HEK293 (cell line): ENCODE measurements around the gene BNC1.

Experiments used
- CTCF ChIA-PET: fragments of 350-600 bp; formaldehyde crosslinking; extraction: SDS; loops from one replicate; lab custom pipeline; 2021; ENCODE audit warnings: antibody characterized with exemption; lab: Yijun Ruan, JAX
- POLR2A ChIA-PET: fragments of 300-600 bp; formaldehyde crosslinking; extraction: SDS; loops from one replicate; lab custom pipeline; 2020; ENCODE audit warnings: antibody characterized with exemption, inconsistent platforms; lab: Yijun Ruan, JAX
- H3K27ac ChIP-seq: fragments of 200-500 bp; sonication (Bioruptor generic); 2 replicates; pipeline ENCODE4 v1.5.1; 2014; ENCODE audit warnings: low read depth, low read length, control low read depth, inconsistent platforms; ENCODE audit errors: extremely low read depth
- H3K36me3 ChIP-seq, 2 experiments: fragments of 200-500 bp in 1 of 2; sonication (Bioruptor generic) in 1 of 2; 1 replicate in 1 of 2; 2 replicates in 1 of 2; pipeline ENCODE4 v1.5.1; 2014 to 2017; ENCODE audit warnings: inconsistent platforms in 2 of 2, low read length in 2 of 2; ENCODE audit not compliant: control insufficient read depth in 2 of 2, insufficient read depth in 1 of 2
- H3K4me1 ChIP-seq: fragments of 200-500 bp; sonication (Bioruptor generic); 2 replicates; pipeline ENCODE4 v1.5.1; 2014; ENCODE audit warnings: mild to moderate bottlenecking, low read length, inconsistent platforms; ENCODE audit not compliant: control insufficient read depth, insufficient read depth
- H3K4me3 ChIP-seq: 2 replicates; pipeline ENCODE4 v1.5.1; 2011; ENCODE audit warnings: low read depth, mild to moderate bottlenecking, control low read depth, low read length, moderate library complexity
- H3K9me3 ChIP-seq: fragments of 200-500 bp; sonication (Bioruptor generic); 2 replicates; pipeline ENCODE4 v1.5.1; 2014; ENCODE audit warnings: low read depth, low read length, inconsistent platforms; ENCODE audit not compliant: control insufficient read depth, insufficient read depth
- KLF1 ChIP-seq: fragments of 450-650 bp; formaldehyde crosslinking; IDR thresholded peaks from 2 replicates; pipeline ENCODE4 v1.5.1; 2016; ENCODE audit warnings: missing biosample characterization, missing genetic modification characterization
- PRDM10 ChIP-seq: fragments of 450-650 bp; formaldehyde crosslinking; IDR thresholded peaks from 2 replicates; pipeline ENCODE4 v1.5.1; 2016; ENCODE audit warnings: missing biosample characterization, missing genetic modification characterization
- SETDB1 ChIP-seq: IDR thresholded peaks from one replicate; pipeline ENCODE4 v1.6.1; 2017; ENCODE audit warnings: mild to moderate bottlenecking, low read length, moderate library complexity, mixed read lengths; ENCODE audit not compliant: insufficient read length
- SP3 ChIP-seq: fragments of 450-650 bp; formaldehyde crosslinking; IDR thresholded peaks from 2 replicates; pipeline ENCODE4 v1.5.1; 2016; ENCODE audit warnings: missing biosample characterization, missing genetic modification characterization
- TSHZ1 ChIP-seq: fragments of 450-650 bp; formaldehyde crosslinking; IDR thresholded peaks from 2 replicates; pipeline ENCODE4 v1.5.1; 2016; ENCODE audit warnings: missing biosample characterization, missing genetic modification characterization, borderline replicate concordance
- ZBTB26 ChIP-seq: fragments of 450-650 bp; formaldehyde crosslinking; optimal IDR thresholded peaks from 2 replicates; pipeline ENCODE3; 2016; ENCODE audit warnings: missing biosample characterization, mild to moderate bottlenecking, missing genetic modification characterization
- ZEB2 ChIP-seq: fragments of 450-650 bp; formaldehyde crosslinking; IDR thresholded peaks from 2 replicates; pipeline ENCODE4 v1.5.1; 2016; ENCODE audit warnings: missing biosample characterization, missing genetic modification characterization
- ZNF19 ChIP-seq: fragments of 450-650 bp; formaldehyde crosslinking; IDR thresholded peaks from 2 replicates; pipeline ENCODE4; 2016; ENCODE audit warnings: missing biosample characterization, missing genetic modification characterization, low read depth
- ZNF214 ChIP-seq: fragments of 450-650 bp; formaldehyde crosslinking; IDR thresholded peaks from 2 replicates; pipeline ENCODE4 v1.5.1; 2017; ENCODE audit warnings: missing biosample characterization, mild to moderate bottlenecking, missing genetic modification characterization, borderline replicate concordance
- ZNF223 ChIP-seq: fragments of 450-650 bp; formaldehyde crosslinking; IDR thresholded peaks from 2 replicates; pipeline ENCODE4 v1.5.1; 2016; ENCODE audit warnings: missing biosample characterization, missing genetic modification characterization
- ZNF311 ChIP-seq: fragments of 450-650 bp; formaldehyde crosslinking; IDR thresholded peaks from 2 replicates; pipeline ENCODE4 v1.5.1; 2017; ENCODE audit warnings: missing biosample characterization, missing genetic modification characterization, borderline replicate concordance
- ZNF335 ChIP-seq: fragments of 450-650 bp; formaldehyde crosslinking; conservative IDR thresholded peaks from 2 replicates; pipeline ENCODE4 v1.5.1; 2016; ENCODE audit warnings: missing biosample characterization, missing genetic modification characterization
- ZNF354C ChIP-seq: fragments of 450-650 bp; formaldehyde crosslinking; IDR thresholded peaks from 2 replicates; pipeline ENCODE4 v1.5.1; 2016; ENCODE audit warnings: missing biosample characterization, missing genetic modification characterization, low read depth, borderline replicate concordance
- ZNF529 ChIP-seq: fragments of 450-650 bp; formaldehyde crosslinking; IDR thresholded peaks from 2 replicates; pipeline ENCODE4 v1.5.1; 2017; ENCODE audit warnings: missing genetic modification characterization, missing biosample characterization; ENCODE audit not compliant: insufficient replicate concordance
- ZNF548 ChIP-seq: fragments of 450-650 bp; formaldehyde crosslinking; IDR thresholded peaks from 2 replicates; pipeline ENCODE4 v1.5.1; 2016; ENCODE audit warnings: missing biosample characterization, missing genetic modification characterization
- ZNF585B ChIP-seq: fragments of 450-650 bp; formaldehyde crosslinking; IDR thresholded peaks from 2 replicates; pipeline ENCODE4 v1.5.1; 2016; ENCODE audit warnings: missing biosample characterization, missing genetic modification characterization
- ZNF596 ChIP-seq: fragments of 450-650 bp; IDR thresholded peaks from 2 replicates; pipeline ENCODE4 v1.5.0; 2018; ENCODE audit warnings: missing biosample characterization, mild to moderate bottlenecking, missing genetic modification characterization, moderate library complexity
- ZNF629 ChIP-seq: fragments of 450-650 bp; formaldehyde crosslinking; IDR thresholded peaks from 2 replicates; pipeline ENCODE4 v1.5.1; 2017; ENCODE audit warnings: missing biosample characterization, missing genetic modification characterization
- ZNF660 ChIP-seq: fragments of 450-650 bp; IDR thresholded peaks from 2 replicates; pipeline ENCODE4 v1.5.1; 2018; ENCODE audit warnings: missing biosample characterization, mild to moderate bottlenecking, missing genetic modification characterization
- ZNF785 ChIP-seq: fragments of 450-650 bp; formaldehyde crosslinking; IDR thresholded peaks from 2 replicates; pipeline ENCODE4 v1.5.1; 2016; ENCODE audit warnings: missing biosample characterization, missing genetic modification characterization
- ZNF830 ChIP-seq: fragments of 450-650 bp; IDR thresholded peaks from 2 replicates; pipeline ENCODE4 v1.5.0; 2018; ENCODE audit warnings: missing biosample characterization, missing genetic modification characterization, low read depth, mild to moderate bottlenecking, moderate library complexity
- TF ChIP-seq, protein P1 (sequence below): fragments of 450-650 bp; IDR thresholded peaks from 2 replicates; pipeline ENCODE4 v1.5.1; 2018; ENCODE audit warnings: missing biosample characterization, missing genetic modification characterization
- TF ChIP-seq, protein P2 (sequence below): fragments of 450-650 bp; formaldehyde crosslinking; IDR thresholded peaks from 2 replicates; pipeline ENCODE4 v1.5.1; 2016; ENCODE audit warnings: missing biosample characterization, missing genetic modification characterization

The BNC1 gene

GRCh38 chr15:83282141-83282540 is 2.3 kb downstream of the BNC1 start (continued):
- no peak for TF ChIP-seq ZNF629 (tag by site-specific recombination)
- no peak for TF ChIP-seq ZNF335
- no peak for TF ChIP-seq ZNF548
- TF ChIP-seq KLF1 (tag by site-specific recombination), result no peak

DNA sequence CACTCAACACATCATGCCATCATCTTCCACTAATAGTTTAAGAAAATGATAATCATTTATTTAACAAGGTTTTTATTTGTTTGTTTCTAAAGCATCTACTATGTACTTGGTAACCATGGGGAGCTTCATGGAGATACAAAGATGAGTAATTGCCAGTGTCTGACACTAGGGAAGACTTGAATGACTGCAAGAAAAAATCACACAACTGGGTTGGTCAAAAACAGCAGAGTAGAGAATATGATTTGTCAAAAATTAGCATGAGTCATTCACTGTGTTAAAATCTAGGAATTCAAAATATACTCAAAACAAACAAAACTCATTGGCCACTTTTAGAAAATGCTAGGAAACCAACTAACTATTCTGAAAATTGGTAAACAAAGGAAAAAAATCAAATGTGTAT is 6.3 kb downstream of the BNC1 start:
- ChIA-PET CTCF (interaction anchor here (0.7 to 2.6 kb wide), 3 partner anchors 30 to 160 kb away, joined by 3 to 12 read pairs (median 3); no protein-coding TSS in a partner anchor), POLR2A (no interaction called here)

GRCh38 chr15:83276661-83277060 is 7.8 kb downstream of the BNC1 start:
- POLR2A ChIA-PET, result no interaction called here
- H3K36me3 ChIP-seq, result no peaks in the 10 kb centered on the region
- no peaks in the 10 kb centered on the region for H3K9me3 ChIP-seq
- H3K4me1 ChIP-seq, result no peaks in the 10 kb centered on the region
- H3K27ac ChIP-seq, result no peak overlapping the region
- CTCF ChIA-PET, result interaction anchor here (0.6 to 2.6 kb wide), 2 partner anchors 28 to 347 kb away, joined by 4 to 12 read pairs; no protein-coding TSS in a partner anchor
- no peak overlapping the region for H3K4me3 ChIP-seq
- no peak for TF ChIP-seq ZNF214 (tag by site-specific recombination)
- TF ChIP-seq ZNF660 (tag by site-specific recombination), result no peak
- no peak for TF ChIP-seq ZBTB26 (tag by site-specific recombination)
- no peak for TF ChIP-seq SETDB1
- no peak for TF ChIP-seq SP3
- no peak for TF ChIP-seq ZNF548
- TF ChIP-seq ZNF830, result no peak
- no peak for TF ChIP-seq ZNF596 (tag by site-specific recombination)
- no peak for TF ChIP-seq ZEB2 (tag by site-specific recombination)
- TF ChIP-seq ZNF354C (tag by site-specific recombination), result no peak
- no peak for TF ChIP-seq ZNF223 (tag by site-specific recombination)
- no peak for TF ChIP-seq PRDM10
- TF ChIP-seq ZNF785, result no peak
- no peak for TF ChIP-seq ZNF629 (tag by site-specific recombination)
- no peak for TF ChIP-seq ZNF529 (tag by site-specific recombination)
- no peak for TF ChIP-seq TSHZ1 (tag by site-specific recombination)

More for the DNA sequence above, 6.3 kb downstream of the BNC1 start:
- no peaks in the 10 kb centered on the region for H3K9me3 ChIP-seq
- H3K4me1 ChIP-seq, result no peaks in the 10 kb centered on the region
- no peaks in the 10 kb centered on the region for H3K36me3 ChIP-seq
- no peak overlapping the region for H3K27ac ChIP-seq
- no peak overlapping the region for H3K4me3 ChIP-seq
- TF ChIP-seq ZNF585B, result no peak
- TF ChIP-seq, protein P1, sequence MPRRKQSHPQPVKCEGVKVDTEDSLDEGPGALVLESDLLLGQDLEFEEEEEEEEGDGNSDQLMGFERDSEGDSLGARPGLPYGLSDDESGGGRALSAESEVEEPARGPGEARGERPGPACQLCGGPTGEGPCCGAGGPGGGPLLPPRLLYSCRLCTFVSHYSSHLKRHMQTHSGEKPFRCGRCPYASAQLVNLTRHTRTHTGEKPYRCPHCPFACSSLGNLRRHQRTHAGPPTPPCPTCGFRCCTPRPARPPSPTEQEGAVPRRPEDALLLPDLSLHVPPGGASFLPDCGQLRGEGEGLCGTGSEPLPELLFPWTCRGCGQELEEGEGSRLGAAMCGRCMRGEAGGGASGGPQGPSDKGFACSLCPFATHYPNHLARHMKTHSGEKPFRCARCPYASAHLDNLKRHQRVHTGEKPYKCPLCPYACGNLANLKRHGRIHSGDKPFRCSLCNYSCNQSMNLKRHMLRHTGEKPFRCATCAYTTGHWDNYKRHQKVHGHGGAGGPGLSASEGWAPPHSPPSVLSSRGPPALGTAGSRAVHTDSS (tag by site-specific recombination), result no peak
- no peak for TF ChIP-seq ZNF548
- TF ChIP-seq ZNF311 (tag by site-specific recombination), result no peak
- TF ChIP-seq, protein P2, sequence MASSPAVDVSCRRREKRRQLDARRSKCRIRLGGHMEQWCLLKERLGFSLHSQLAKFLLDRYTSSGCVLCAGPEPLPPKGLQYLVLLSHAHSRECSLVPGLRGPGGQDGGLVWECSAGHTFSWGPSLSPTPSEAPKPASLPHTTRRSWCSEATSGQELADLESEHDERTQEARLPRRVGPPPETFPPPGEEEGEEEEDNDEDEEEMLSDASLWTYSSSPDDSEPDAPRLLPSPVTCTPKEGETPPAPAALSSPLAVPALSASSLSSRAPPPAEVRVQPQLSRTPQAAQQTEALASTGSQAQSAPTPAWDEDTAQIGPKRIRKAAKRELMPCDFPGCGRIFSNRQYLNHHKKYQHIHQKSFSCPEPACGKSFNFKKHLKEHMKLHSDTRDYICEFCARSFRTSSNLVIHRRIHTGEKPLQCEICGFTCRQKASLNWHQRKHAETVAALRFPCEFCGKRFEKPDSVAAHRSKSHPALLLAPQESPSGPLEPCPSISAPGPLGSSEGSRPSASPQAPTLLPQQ (tag by site-specific recombination), result no peak
- TF ChIP-seq ZNF19 (tag by site-specific recombination), result no peak
- TF ChIP-seq, all 188 proteins: peak for 0
